HL-60 (cell line): ENCODE results near the gene ADAM17.

Source experiments
- DNase-seq, 2 experiments: peaks; one replicate each; pipeline ENCODE4 v3.0.0-alpha.2; 2010 to 2020; ENCODE audit warnings: low read depth in 1 of 2, low spot score in 1 of 2
- H3K27ac ChIP-seq: fragments of 250-450 bp; sonication (Bioruptor Pico); replicated peaks from 2 replicates; pipeline ENCODE4 v1.5.1; 2020; ENCODE audit warnings: mild to moderate bottlenecking, moderate library complexity
- H3K27me3 ChIP-seq: fragments of 250-450 bp; sonication (Bioruptor Pico); 2 replicates; pipeline ENCODE4 v1.5.1; 2021; ENCODE audit warnings: mild to moderate bottlenecking, moderate library complexity; ENCODE audit not compliant: insufficient read depth, poor library complexity, severe bottlenecking
- H3K4me3 ChIP-seq: replicated peaks from 2 replicates; pipeline ENCODE4 v1.5.1; 2011; ENCODE audit warnings: mild to moderate bottlenecking, control low read depth, low read length; ENCODE audit not compliant: insufficient read depth
- CTCF ChIP-seq: IDR thresholded peaks from one replicate; pipeline ENCODE4 v1.5.1; 2011; ENCODE audit warnings: low read length, control low read depth, inconsistent platforms; ENCODE audit not compliant: insufficient read depth
- GABPA ChIP-seq: IDR thresholded peaks from 2 replicates; pipeline ENCODE4 v1.6.1; 2012; ENCODE audit warnings: low read depth
- POLR2AphosphoS5 ChIP-seq: IDR thresholded peaks from 2 replicates; pipeline ENCODE4 v1.6.1; 2012; ENCODE audit warnings: low read depth
- REST ChIP-seq: IDR thresholded peaks from 2 replicates; pipeline ENCODE4 v1.6.1; 2012; ENCODE audit warnings: low read depth; ENCODE audit not compliant: insufficient replicate concordance
- SPI1 ChIP-seq: IDR thresholded peaks from 2 replicates; pipeline ENCODE4 v1.6.1; 2012; ENCODE audit warnings: low read depth, mild to moderate bottlenecking, borderline replicate concordance

The ADAM17 gene

GRCh38 chr2:9497017-9497416, 58.6 kb downstream of the ADAM17 start:
- H3K27ac ChIP-seq, result no peak overlapping the region
- no peak for DNase-seq
- H3K27me3 ChIP-seq, result no peaks in the 10 kb centered on the region
- TF ChIP-seq REST (no peak), CTCF (no peak), GABPA (no peak), POLR2AphosphoS5 (no peak), SPI1 (no peak)
- H3K4me3 ChIP-seq, result no peak overlapping the region

- TF ChIP-seq GABPA (no peak), POLR2AphosphoS5 (no peak), REST (no peak), CTCF (no peak), SPI1 (no peak)
- H3K27me3 ChIP-seq, result no peaks in the 10 kb centered on the region
- DNase-seq, result no peak
- H3K27ac ChIP-seq, result no peak overlapping the region
- H3K4me3 ChIP-seq, result no peak overlapping the region
These were observed 61.5 kb downstream of the ADAM17 start for GRCh38 chr2:9494081-9494480.

- Histone ChIP-seq H3K4me3 (no peak overlapping the region), H3K27me3 (no peaks in the 10 kb centered on the region), H3K27ac (no peak overlapping the region)
- TF ChIP-seq CTCF, result no peak
- TF ChIP-seq POLR2AphosphoS5, result no peak
- no peak for TF ChIP-seq GABPA
- no peak for TF ChIP-seq REST
- no peak for TF ChIP-seq SPI1
- no peak for DNase-seq
These were observed 62.2 kb downstream of the ADAM17 start for GRCh38 chr2:9493478-9493877.
